HepG2 (cell line): ENCODE data around the gene POLR2H. TPM values are rescaled to one million over a fixed set of nuclear protein-coding genes. Genes with fewer than 3 reads are reported as not detected.

Experiments
- BRF2 ChIP-seq: sonication (generic); formaldehyde crosslinking; IDR thresholded peaks from 2 replicates; pipeline ENCODE4 v1.8.1; 2022; ENCODE audit warnings: mild to moderate bottlenecking, missing genetic modification reagents
- CHCHD3 ChIP-seq: sonication (generic); formaldehyde crosslinking; IDR thresholded peaks from 2 replicates; pipeline ENCODE4 v1.8.0; 2022; ENCODE audit warnings: mild to moderate bottlenecking, missing genetic modification reagents, moderate library complexity
- CTCF ChIP-seq: sonication (generic); formaldehyde crosslinking; IDR thresholded peaks from 2 replicates; pipeline ENCODE4 v1.5.0; 2020; ENCODE audit warnings: mild to moderate bottlenecking, missing genetic modification reagents, moderate library complexity
- EP300 ChIP-seq, 3 experiments: sonication (generic) in 1 of 3; formaldehyde crosslinking in 1 of 3; IDR thresholded peaks; 2 replicates each; pipeline versions ENCODE4 v1.5.1 to v1.6.1; 2011 to 2020; ENCODE audit warnings: low read depth in 2 of 3, low read length in 2 of 3, borderline replicate concordance in 1 of 3, improper control_type of control experiment in 1 of 3, mild to moderate bottlenecking in 1 of 3, missing genetic modification reagents in 1 of 3, moderate library complexity in 1 of 3
- NONO ChIP-seq, 2 experiments: fragments of 450-650 bp in 1 of 2; sonication (generic) in 1 of 2; formaldehyde crosslinking in 1 of 2; IDR thresholded peaks in 1 of 2; conservative IDR thresholded peaks in 1 of 2; 2 replicates each; pipeline versions ENCODE4 v1.6.1 to v1.8.0; 2017 to 2022; ENCODE audit warnings: mild to moderate bottlenecking in 1 of 2, missing genetic modification reagents in 1 of 2, moderate library complexity in 1 of 2
- SAP130 ChIP-seq: IDR thresholded peaks from 2 replicates; pipeline ENCODE4 v1.6.1; 2016; ENCODE audit warnings: low read depth
- SP5 ChIP-seq: IDR thresholded peaks from 2 replicates; pipeline ENCODE4 v1.6.1; 2016; ENCODE audit warnings: low read depth, borderline replicate concordance
- SRSF9 ChIP-seq: fragments of 200-400 bp; formaldehyde crosslinking; IDR thresholded peaks from 2 replicates; pipeline ENCODE4 v1.6.1; 2018; ENCODE audit warnings: borderline replicate concordance, mild to moderate bottlenecking, low read depth, low read length; ENCODE audit not compliant: insufficient read depth, poor library complexity, severe bottlenecking
- ZNF558 ChIP-seq: sonication (generic); formaldehyde crosslinking; IDR thresholded peaks from 2 replicates; pipeline ENCODE4 v1.9.0; 2022; ENCODE audit warnings: mild to moderate bottlenecking, missing genetic modification reagents, borderline replicate concordance
- polyA plus RNA-seq, 8 experiments: library from polyadenylated mRNA; depleted of rRNA in 3 of 8; stranded (reverse) in 7 of 8; unstranded in 1 of 8; fragments of >200 nt; fragmentation: Illumina TruSeq in 4 of 8; extraction: Trizol in 4 of 8; gene quantifications; 2 replicates each; pipeline versions ENCODE4 v1.2.1 to v1.2.3, GENCODE V29; 2011 to 2016; ENCODE audit warnings: low read depth in 4 of 8, missing spikeins in 1 of 8, mixed read lengths in 1 of 8; ENCODE audit not compliant: insufficient read depth in 1 of 8
- total RNA-seq, 5 experiments: library from RNA; depleted of rRNA; stranded (reverse); fragments of >200 nt; fragmentation: Illumina TruSeq; extraction: Trizol; gene quantifications; 2 replicates each; pipeline ENCODE4 v1.2.3, GENCODE V29; 2016; ENCODE audit warnings: low read depth in 1 of 5
- TF ChIP-seq, protein P1 (sequence below): sonication (generic); formaldehyde crosslinking; IDR thresholded peaks from 2 replicates; pipeline ENCODE4 v1.5.0; 2020; ENCODE audit warnings: missing genetic modification reagents
- TF ChIP-seq, protein P2 (sequence below): sonication (generic); formaldehyde crosslinking; IDR thresholded peaks from 2 replicates; pipeline ENCODE4 v1.4.0; 2020; ENCODE audit warnings: missing genetic modification reagents

Gene POLR2H
- total and polyA plus RNA-seq, 2 of the 13 experiments (the other 11 are each of a cell fraction or from before 2014, with no cell fraction given) = 118 to 194 TPM

- TF ChIP-seq SRSF9 = no peak
- TF ChIP-seq NONO (IDR thresholded peaks at IDR 0.05) = no peak
- peak; percentile 72; the same call in 1 of the 2 replicates for TF ChIP-seq NONO (CRISPR knock-in tag; conservative IDR thresholded peaks at IDR 0.05)
- no peak for TF ChIP-seq ZNF558 (CRISPR knock-in tag)
- peak in 1 of 2 experiments; percentile 23; a peak in 1 of 4 replicates for TF ChIP-seq EP300 (IDR thresholded peaks at IDR 0.05; ENCODE audit: low read depth in 2 of 2, low read length in 2 of 2)
- no peak for TF ChIP-seq EP300 (CRISPR knock-in tag; IDR thresholded peaks at IDR 0.05; ENCODE audit: borderline replicate concordance)
- TF ChIP-seq SAP130 (CRISPR knock-in tag) = peak; percentile 78
- no peak for TF ChIP-seq CHCHD3 (CRISPR knock-in tag)
- TF ChIP-seq SP5 (CRISPR knock-in tag) = no peak
- TF ChIP-seq BRF2 (CRISPR knock-in tag) = 0 out of 2 replicates have a peak, but pooled peaks have one; percentile 34
- TF ChIP-seq, protein P1, sequence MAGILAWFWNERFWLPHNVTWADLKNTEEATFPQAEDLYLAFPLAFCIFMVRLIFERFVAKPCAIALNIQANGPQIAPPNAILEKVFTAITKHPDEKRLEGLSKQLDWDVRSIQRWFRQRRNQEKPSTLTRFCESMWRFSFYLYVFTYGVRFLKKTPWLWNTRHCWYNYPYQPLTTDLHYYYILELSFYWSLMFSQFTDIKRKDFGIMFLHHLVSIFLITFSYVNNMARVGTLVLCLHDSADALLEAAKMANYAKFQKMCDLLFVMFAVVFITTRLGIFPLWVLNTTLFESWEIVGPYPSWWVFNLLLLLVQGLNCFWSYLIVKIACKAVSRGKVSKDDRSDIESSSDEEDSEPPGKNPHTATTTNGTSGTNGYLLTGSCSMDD = no peak
- peak; percentile 98 for TF ChIP-seq CTCF (CRISPR knock-in tag)
- TF ChIP-seq, protein P2, sequence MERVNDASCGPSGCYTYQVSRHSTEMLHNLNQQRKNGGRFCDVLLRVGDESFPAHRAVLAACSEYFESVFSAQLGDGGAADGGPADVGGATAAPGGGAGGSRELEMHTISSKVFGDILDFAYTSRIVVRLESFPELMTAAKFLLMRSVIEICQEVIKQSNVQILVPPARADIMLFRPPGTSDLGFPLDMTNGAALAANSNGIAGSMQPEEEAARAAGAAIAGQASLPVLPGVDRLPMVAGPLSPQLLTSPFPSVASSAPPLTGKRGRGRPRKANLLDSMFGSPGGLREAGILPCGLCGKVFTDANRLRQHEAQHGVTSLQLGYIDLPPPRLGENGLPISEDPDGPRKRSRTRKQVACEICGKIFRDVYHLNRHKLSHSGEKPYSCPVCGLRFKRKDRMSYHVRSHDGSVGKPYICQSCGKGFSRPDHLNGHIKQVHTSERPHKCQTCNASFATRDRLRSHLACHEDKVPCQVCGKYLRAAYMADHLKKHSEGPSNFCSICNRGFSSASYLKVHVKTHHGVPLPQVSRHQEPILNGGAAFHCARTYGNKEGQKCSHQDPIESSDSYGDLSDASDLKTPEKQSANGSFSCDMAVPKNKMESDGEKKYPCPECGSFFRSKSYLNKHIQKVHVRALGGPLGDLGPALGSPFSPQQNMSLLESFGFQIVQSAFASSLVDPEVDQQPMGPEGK = peak; percentile 47
Measured at GRCh38 chr3:184371570-184372018, 10.1 kb downstream of the POLR2H start (continued).
